ENCODE results near the gene BANP. TPM values are rescaled to one million over a fixed set of nuclear protein-coding genes. Genes with fewer than 3 reads are reported as not detected.

Gene BANP
- total RNA-seq, 1 experiment from 2014 or later: 22.6 TPM

DNA sequence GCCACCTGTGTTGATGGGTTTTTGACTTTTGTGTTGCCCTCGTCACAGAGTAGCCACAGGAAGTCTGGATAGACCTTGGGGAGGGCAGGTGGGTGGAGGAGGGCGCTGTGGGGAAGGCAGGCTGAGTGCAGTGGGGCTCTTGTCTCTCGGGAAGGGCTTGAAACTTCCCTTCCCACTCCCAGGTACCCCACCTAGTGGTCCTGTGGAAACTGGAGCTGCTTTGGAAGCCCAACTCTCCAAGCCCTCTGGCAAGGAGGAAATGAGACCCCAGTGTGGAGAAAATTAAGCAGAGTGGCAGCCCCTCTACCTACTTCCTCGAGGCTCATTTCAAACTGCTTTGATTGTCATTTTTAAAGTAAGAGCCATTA lies 24.1 kb upstream of the BANP start:
- Histone ChIP-seq H3K9me3 (ENCODE audit: control insufficient read depth, insufficient read depth, low read depth, low read length) (no peaks in the 10 kb centered on the region), H3K27me3 (ENCODE audit: control insufficient read depth, insufficient read depth, low read length) (no peaks in the 10 kb centered on the region), H3K36me3 (ENCODE audit: control insufficient read depth, insufficient read depth, low read length) (no peaks in the 10 kb centered on the region), H3K4me1 (ENCODE audit: control insufficient read depth, insufficient read depth, low read length) (peaks cover 7% of the 10 kb centered on the region; the same call in 1 of the 2 replicates), H3K27ac (ENCODE audit: low read length) (no peak overlapping the region), H3K4me3 (ENCODE audit: low read depth in 2 of 2, low read length in 2 of 2) (no peak overlapping the region)
- ChIA-PET POLR2A (no interaction called here), CTCF (no interaction called here)
- TF ChIP-seq, protein P1, sequence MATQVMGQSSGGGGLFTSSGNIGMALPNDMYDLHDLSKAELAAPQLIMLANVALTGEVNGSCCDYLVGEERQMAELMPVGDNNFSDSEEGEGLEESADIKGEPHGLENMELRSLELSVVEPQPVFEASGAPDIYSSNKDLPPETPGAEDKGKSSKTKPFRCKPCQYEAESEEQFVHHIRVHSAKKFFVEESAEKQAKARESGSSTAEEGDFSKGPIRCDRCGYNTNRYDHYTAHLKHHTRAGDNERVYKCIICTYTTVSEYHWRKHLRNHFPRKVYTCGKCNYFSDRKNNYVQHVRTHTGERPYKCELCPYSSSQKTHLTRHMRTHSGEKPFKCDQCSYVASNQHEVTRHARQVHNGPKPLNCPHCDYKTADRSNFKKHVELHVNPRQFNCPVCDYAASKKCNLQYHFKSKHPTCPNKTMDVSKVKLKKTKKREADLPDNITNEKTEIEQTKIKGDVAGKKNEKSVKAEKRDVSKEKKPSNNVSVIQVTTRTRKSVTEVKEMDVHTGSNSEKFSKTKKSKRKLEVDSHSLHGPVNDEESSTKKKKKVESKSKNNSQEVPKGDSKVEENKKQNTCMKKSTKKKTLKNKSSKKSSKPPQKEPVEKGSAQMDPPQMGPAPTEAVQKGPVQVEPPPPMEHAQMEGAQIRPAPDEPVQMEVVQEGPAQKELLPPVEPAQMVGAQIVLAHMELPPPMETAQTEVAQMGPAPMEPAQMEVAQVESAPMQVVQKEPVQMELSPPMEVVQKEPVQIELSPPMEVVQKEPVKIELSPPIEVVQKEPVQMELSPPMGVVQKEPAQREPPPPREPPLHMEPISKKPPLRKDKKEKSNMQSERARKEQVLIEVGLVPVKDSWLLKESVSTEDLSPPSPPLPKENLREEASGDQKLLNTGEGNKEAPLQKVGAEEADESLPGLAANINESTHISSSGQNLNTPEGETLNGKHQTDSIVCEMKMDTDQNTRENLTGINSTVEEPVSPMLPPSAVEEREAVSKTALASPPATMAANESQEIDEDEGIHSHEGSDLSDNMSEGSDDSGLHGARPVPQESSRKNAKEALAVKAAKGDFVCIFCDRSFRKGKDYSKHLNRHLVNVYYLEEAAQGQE (IDR thresholded peaks at IDR 0.05; ENCODE audit: insufficient read depth in 1 of 2, low read depth in 2 of 2, low read length in 1 of 2): no peak
- no peak for TF ChIP-seq TCF7L2 (IDR thresholded peaks at IDR 0.05; ENCODE audit: low read depth, low read length)
- no peak for DNase-seq (ENCODE audit: low read depth, low spot score)
- BruUV-seq (replicated peaks): no TSS peak
- in situ Hi-C loops (cut with HindIII; ENCODE audit: low pct_unique_long_range_greater_than_20kb, low sequenced_read_pairs) (no loop called here), intact Hi-C loops (cut with micrococcal nuclease; ENCODE audit: unreplicated experiment) (no loop called here)
- ATAC-seq: no peak

DNA sequence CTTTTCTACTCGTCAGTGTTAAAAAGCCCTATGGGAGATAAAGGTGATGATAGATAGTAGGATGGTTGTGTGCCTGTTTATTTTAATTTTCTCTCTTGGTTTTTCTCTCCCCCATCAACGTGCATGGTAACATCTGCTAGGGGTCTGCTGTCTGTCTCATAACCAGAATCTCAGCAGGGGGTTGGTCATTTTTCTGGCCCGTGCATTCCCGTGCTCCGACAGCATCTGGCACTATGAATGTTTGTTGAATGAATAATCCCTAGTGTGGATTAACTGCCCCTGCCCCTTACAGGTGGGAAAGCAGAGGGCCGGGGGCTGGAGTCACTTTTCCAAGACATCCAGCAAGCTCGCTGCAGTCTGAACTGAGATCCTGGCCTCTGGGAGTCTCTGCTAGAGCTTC lies 21.2 kb upstream of the BANP start:
- DNase-seq (ENCODE audit: low read depth, low spot score) (no peak), ATAC-seq (no peak)
- Histone ChIP-seq H3K27me3 (ENCODE audit: control insufficient read depth, insufficient read depth, low read length) (no peaks in the 10 kb centered on the region), H3K36me3 (ENCODE audit: control insufficient read depth, insufficient read depth, low read length) (no peaks in the 10 kb centered on the region), H3K4me1 (ENCODE audit: control insufficient read depth, insufficient read depth, low read length) (peaks cover 2% of the 10 kb centered on the region; the same call in 1 of the 2 replicates), H3K27ac (ENCODE audit: low read length) (no peak overlapping the region), H3K4me3 (ENCODE audit: low read depth in 2 of 2, low read length in 2 of 2) (no peak overlapping the region), H3K9me3 (ENCODE audit: control insufficient read depth, insufficient read depth, low read depth, low read length) (no peaks in the 10 kb centered on the region)
- ChIA-PET CTCF (interaction anchor here (0.7 kb wide), 1 partner anchor 11 kb away, joined by 11 read pairs; no protein-coding TSS in a partner anchor), POLR2A (no interaction called here)
- no TSS peak for BruUV-seq (replicated peaks)
- TF ChIP-seq, protein P1 (IDR thresholded peaks at IDR 0.05; ENCODE audit: insufficient read depth in 1 of 2, low read depth in 2 of 2, low read length in 1 of 2): no peak
- TF ChIP-seq, protein P2, sequence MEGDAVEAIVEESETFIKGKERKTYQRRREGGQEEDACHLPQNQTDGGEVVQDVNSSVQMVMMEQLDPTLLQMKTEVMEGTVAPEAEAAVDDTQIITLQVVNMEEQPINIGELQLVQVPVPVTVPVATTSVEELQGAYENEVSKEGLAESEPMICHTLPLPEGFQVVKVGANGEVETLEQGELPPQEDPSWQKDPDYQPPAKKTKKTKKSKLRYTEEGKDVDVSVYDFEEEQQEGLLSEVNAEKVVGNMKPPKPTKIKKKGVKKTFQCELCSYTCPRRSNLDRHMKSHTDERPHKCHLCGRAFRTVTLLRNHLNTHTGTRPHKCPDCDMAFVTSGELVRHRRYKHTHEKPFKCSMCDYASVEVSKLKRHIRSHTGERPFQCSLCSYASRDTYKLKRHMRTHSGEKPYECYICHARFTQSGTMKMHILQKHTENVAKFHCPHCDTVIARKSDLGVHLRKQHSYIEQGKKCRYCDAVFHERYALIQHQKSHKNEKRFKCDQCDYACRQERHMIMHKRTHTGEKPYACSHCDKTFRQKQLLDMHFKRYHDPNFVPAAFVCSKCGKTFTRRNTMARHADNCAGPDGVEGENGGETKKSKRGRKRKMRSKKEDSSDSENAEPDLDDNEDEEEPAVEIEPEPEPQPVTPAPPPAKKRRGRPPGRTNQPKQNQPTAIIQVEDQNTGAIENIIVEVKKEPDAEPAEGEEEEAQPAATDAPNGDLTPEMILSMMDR (IDR thresholded peaks at IDR 0.05): no peak
- TF ChIP-seq POLR2AphosphoS5 (IDR thresholded peaks at IDR 0.05; ENCODE audit: low read depth, low read length) (no peak), SIN3A (IDR thresholded peaks at IDR 0.05; ENCODE audit: borderline replicate concordance, insufficient read depth, low read depth, low read length) (no peak), TCF7L2 (IDR thresholded peaks at IDR 0.05; ENCODE audit: low read depth, low read length) (no peak)
- intact Hi-C loops (cut with micrococcal nuclease; ENCODE audit: unreplicated experiment): no loop called here
- in situ Hi-C loops (cut with HindIII; ENCODE audit: low pct_unique_long_range_greater_than_20kb, low sequenced_read_pairs): no loop called here
